LHCN-M2 (cell line): ENCODE data around the gene KIF2C. TPM values are rescaled to one million over a fixed set of nuclear protein-coding genes. Genes with fewer than 3 reads are reported as not detected.
"Not testable (repeated sequence)": the region's sequence is repeated elsewhere in the genome, so short reads cannot be mapped to it uniquely, and the experiment has no call there.

Experiments used
- DNase-seq: peaks from one replicate; pipeline ENCODE4 v3.0.0-alpha.2; 2012; ENCODE audit warnings: low read depth
- total RNA-seq: library from RNA; depleted of rRNA; stranded (reverse); fragments of >200 nt; gene quantifications from 2 replicates; pipeline ENCODE4 v1.2.3, GENCODE V29; 2014; rRNA removed

The KIF2C gene
- total RNA-seq, 1 experiment from 2014 or later: 99.3 TPM

GRCh38 chr1:44810101-44810761 lies 70.6 kb downstream of the KIF2C start:
- DNase-seq: no peak

- DNase-seq: not testable (repeated sequence)
Measured at GRCh38 chr1:44810762-44811105, 71.1 kb downstream of the KIF2C start.

- no peak for DNase-seq
Measured at GRCh38 chr1:44811234-44811633, 71.6 kb downstream of the KIF2C start.

- DNase-seq: no peak
Measured at GRCh38 chr1:44812822-44813543, 73.3 kb downstream of the KIF2C start.

- DNase-seq: not testable (repeated sequence)
Measured at GRCh38 chr1:44815926-44816325, 76.3 kb downstream of the KIF2C start.

GRCh38 chr1:44817307-44817706 lies 77.7 kb downstream of the KIF2C start:
- DNase-seq: no peak

Other genes with a start within 250 kb of the KIF2C start
- gene TMEM53, start 65.4 kb upstream of the KIF2C start, total RNA-seq: 5.9 and 8.8 TPM in 2 replicates
- not detected in 2 replicates for gene ARMH1, start 65.1 kb upstream of the KIF2C start, total RNA-seq
- not detected in 2 replicates for gene RNU5D-1, start 8.7 kb upstream of the KIF2C start, total RNA-seq
- 2,019 and 2,069 TPM in 2 replicates for gene RPS8, start 35.7 kb downstream of the KIF2C start, total RNA-seq
- gene BEST4, start 48.3 kb downstream of the KIF2C start, total RNA-seq: not detected in 2 replicates
- 27.7 and 33.7 TPM in 2 replicates for gene PLK3, start 60.5 kb downstream of the KIF2C start, total RNA-seq
- 0.19 TPM in 1 of 2 replicates, not detected in the other for gene DYNLT4, start 67.5 kb downstream of the KIF2C start, total RNA-seq
- gene BTBD19, start 68.7 kb downstream of the KIF2C start, total RNA-seq: 2.1 and 8.2 TPM in 2 replicates
- gene PTCH2, start 103.4 kb downstream of the KIF2C start, total RNA-seq: under 0.01 TPM in 1 of 2 replicates, not detected in the other
- gene EIF2B3, start 246.8 kb downstream of the KIF2C start, total RNA-seq: 42.5 and 47.9 TPM in 2 replicates